Measurements from ENCODE around the gene TBCA. TPM values are rescaled to one million over a fixed set of nuclear protein-coding genes. Genes with fewer than 3 reads are reported as not detected.
A peak's percentile ranks its signal among the peaks of the same experiment; 100 is the strongest.

Gene TBCA, protein sequence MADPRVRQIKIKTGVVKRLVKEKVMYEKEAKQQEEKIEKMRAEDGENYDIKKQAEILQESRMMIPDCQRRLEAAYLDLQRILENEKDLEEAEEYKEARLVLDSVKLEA
- total RNA-seq: 100 to 1,000 TPM; 156 to 178 TPM

DNA sequence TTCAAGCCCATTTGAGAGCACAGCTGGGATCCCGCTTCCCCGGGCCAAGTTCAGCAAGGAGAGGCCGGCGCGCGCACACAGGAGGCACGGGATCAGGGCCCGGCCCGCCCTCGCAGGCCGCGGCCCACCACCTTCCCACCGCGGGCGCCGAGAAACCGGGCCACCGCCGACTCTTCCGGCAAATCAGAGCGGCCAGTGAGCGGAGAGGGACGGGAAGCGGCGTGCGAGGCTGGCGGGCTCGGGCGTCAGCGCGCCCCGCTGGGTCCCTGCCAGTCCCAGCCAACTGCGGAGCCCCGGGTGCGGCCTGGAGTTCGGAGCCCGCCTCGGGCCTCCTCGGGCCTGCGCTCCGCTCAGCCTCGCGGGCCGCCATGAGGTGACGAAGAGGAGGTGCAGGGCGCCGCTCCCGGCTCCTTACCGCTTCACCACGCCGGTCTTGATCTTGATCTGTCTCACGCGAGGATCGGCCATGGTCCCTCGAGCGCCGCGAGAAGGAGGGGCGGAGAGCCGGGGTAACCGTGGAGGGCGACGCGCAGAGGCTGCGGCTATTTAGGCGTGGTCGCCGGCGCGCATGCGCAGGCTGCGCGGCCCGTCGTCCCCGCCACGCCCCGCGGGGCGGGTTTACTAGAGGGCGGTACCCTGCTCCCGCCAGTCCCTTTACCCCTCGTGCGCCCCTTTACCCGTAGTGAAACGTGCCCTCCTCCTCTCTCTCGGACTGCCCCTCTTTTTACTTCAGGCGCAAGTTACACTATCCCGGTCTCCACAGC is at the start of gene TBCA:
TSS of gene TBCA (minus strand) at position 550 of the 764 bp plus-strand sequence. CDS start at position 468, 82 bp downstream.
- CTCF ChIA-PET: no interaction called here
- DNase-seq (peak; percentile 91), ATAC-seq (peak; percentile 88)
- Mint-ChIP-seq H3K27me3 (no peaks in the 10 kb centered on the region), H3K4me1 (peaks cover 56% of the 10 kb centered on the region), H3K27ac (peak within 1 kb of the TSS; percentile 95), H3K9me3 (ENCODE audit: low read depth) (no peaks in the 10 kb centered on the region), H3K4me3 (peak within 1 kb of the TSS; percentile 90), H3K36me3 (peaks cover 18% of the 10 kb centered on the region)

DNA sequence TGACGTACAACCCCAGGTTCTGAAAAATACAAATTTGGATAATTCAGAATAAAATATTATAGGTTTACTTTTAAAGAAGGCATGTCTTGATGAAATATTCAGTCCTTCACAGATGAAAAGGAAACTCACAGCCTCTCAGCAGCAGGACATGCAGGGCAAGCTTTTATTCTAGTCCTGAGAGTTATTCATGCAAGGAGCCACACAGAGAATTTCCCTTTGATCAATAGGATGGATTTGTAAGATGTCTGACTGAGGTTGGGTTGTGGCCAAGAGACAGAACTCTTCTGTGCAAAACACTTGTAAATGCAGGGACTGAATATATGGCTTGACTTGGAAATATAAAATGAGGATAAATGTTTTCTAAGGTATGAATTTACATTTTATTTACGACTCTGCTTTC is 48.8 kb upstream of the TBCA start:
- Mint-ChIP-seq H3K27me3 (peaks cover 35% of the 10 kb centered on the region), H3K9me3 (ENCODE audit: low read depth) (no peaks in the 10 kb centered on the region), H3K4me1 (no peaks in the 10 kb centered on the region), H3K27ac (no peak overlapping the region), H3K36me3 (no peaks in the 10 kb centered on the region), H3K4me3 (no peak overlapping the region)
- DNase-seq: no peak
- ATAC-seq: no peak
- CTCF ChIA-PET: no interaction called here

DNA sequence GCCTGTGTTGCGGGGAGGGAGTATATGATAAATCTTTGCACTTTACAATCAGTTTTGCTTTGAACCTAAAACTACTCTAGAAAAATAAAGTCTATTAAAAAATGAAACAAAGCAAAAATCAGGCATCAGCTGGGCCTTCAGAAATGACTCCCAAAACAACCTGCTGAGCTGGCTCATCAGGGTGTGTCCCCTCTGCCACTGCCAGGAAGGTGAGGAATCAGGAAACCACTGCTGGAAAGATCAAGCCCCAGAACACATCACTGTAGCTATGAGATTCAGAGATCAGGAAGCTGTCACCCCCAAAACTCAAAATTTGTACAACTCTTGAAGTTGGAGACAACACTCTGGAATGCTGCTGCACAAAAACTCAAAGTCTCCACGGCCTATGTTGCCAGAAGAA is 40.5 kb upstream of the TBCA start:
- Mint-ChIP-seq H3K36me3 (no peaks in the 10 kb centered on the region), H3K27me3 (no peaks in the 10 kb centered on the region)

DNA sequence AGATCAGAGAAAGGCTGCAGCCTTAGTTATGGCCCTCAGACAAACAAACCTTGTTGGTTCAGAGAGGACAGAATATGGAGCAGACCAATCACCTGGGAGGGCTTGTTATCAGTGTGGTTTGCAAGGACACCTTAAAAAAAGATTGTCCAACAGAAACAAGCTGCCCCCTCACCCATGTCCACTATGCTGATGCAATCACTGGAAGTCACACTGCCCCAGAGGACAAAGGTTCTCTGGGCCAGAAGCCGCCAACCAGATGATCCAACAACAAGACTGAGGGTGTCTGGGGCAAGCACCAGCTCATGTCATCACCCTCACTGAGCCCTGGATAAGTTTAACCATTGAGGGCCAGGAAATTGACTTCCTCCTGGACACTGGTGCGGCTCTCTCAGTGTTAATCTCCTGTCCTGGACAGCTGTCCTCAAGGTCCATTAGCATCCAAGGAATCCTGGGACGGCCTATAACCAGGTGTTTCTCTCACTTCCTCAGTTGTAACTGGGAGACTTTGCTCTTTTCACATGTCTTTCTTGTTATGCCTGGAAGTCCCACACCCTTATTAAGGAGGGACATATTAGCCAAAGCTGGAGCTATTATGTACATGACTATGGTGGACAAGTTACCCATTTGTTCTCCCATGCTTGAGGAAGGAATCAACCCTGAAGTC is 36.9 kb upstream of the TBCA start:
- peaks cover 4% of the 10 kb centered on the region for H3K9me3 Mint-ChIP-seq (ENCODE audit: low read depth)
- no peaks in the 10 kb centered on the region for H3K4me1 Mint-ChIP-seq
- no peak overlapping the region for H3K4me3 Mint-ChIP-seq
- ATAC-seq: no peak
- no peaks in the 10 kb centered on the region for H3K27me3 Mint-ChIP-seq
- CTCF ChIA-PET: interaction anchor here (0.6 kb wide), 1 partner anchor 18 kb away, joined by 3 read pairs; no protein-coding TSS in a partner anchor
- H3K27ac Mint-ChIP-seq: no peak overlapping the region
- DNase-seq: no peak
- peaks cover 4% of the 10 kb centered on the region for H3K36me3 Mint-ChIP-seq

More for the DNA sequence above, 40.5 kb upstream of the TBCA start:
- H3K4me3 Mint-ChIP-seq: no peak overlapping the region
- no peak overlapping the region for H3K27ac Mint-ChIP-seq
- ATAC-seq: no peak
- CTCF ChIA-PET: interaction anchor here (1.3 kb wide), 1 partner anchor 16 kb away, joined by 4 read pairs; no protein-coding TSS in a partner anchor
- no peak for DNase-seq
- no peaks in the 10 kb centered on the region for H3K4me1 Mint-ChIP-seq
- no peaks in the 10 kb centered on the region for H3K9me3 Mint-ChIP-seq (ENCODE audit: low read depth)

DNA sequence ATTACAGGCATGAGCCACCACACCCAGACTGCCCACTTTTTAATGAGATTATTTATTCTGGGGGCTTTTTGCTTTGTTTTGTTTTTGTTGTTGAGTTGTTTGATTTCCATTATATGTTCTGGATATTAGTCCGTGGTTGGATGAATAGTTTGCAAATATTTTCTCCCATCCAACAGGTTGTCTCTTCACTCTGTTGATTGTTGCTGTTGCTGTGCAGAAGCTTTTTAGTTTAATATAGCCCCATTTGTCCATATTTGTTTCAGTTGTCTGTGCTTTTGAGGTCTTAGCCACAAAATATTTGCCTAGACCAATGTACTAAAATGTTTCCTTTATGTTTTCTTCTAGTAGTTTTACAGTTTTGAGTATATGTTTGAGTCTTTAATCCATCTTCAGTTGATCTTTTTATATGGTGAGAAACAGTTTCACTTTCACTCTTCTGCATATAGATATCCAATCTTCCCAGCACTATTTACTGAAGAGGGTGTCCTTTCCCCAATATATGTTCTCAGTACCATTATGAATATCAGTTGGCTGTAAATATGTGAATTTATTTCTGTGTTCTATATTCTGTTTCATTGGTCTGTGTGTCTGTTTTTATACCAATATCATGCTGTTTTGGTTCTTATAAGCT is 30.2 kb upstream of the TBCA start:
- Mint-ChIP-seq H3K36me3 (peaks cover 10% of the 10 kb centered on the region), H3K4me1 (peaks cover 14% of the 10 kb centered on the region), H3K4me3 (peak overlapping the region; percentile 67), H3K27me3 (peaks cover 2% of the 10 kb centered on the region), H3K27ac (peak overlapping the region; percentile 84), H3K9me3 (ENCODE audit: low read depth) (peaks cover 10% of the 10 kb centered on the region)
- peak; percentile 72 for ATAC-seq
- DNase-seq: no peak
- CTCF ChIA-PET: no interaction called here

DNA sequence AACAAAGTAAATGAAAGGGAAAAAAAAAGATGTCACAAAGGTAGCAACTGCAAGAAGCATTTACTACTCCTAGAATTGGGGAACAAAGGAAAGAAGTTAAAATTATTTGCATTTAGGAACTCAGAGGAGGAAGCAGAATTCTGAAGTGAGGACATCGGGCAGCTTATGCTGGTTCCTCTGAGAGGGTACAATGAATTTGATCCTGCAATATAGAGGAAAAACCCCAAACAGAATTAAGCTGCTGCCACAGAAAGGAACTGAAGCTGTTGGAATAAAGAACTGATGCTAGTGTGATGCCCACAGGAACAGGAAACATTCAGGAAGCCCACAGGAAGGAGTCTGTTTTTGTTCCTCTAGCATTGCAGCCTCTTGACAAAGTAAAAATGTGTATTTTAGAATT is 22.3 kb upstream of the TBCA start:
- no peak for DNase-seq
- peaks cover 6% of the 10 kb centered on the region for H3K4me1 Mint-ChIP-seq
- H3K36me3 Mint-ChIP-seq: peaks cover 4% of the 10 kb centered on the region
- no peak overlapping the region for H3K27ac Mint-ChIP-seq
- ATAC-seq: no peak
- H3K27me3 Mint-ChIP-seq: peaks cover 58% of the 10 kb centered on the region
- CTCF ChIA-PET: no interaction called here
- H3K4me3 Mint-ChIP-seq: no peak overlapping the region
- H3K9me3 Mint-ChIP-seq (ENCODE audit: low read depth): peaks cover 17% of the 10 kb centered on the region

DNA sequence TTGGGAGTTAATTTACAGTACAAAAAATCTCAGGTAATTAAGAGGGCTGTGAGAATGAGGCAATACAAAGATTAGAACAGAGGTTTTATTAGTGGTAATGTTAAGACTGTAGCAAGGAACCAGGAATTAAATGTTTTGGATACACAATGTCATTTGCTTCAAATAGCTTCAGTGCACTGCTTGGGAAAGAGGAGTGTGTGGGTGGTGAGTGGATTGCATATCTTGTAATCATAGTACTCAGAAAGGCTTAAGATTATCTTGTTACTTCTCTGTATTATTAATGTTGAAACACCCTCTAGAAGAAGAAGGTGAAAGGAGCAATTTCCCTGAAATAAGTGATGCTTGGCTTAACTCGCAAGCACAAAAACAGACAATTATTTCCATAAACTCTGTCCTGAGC is 21.0 kb upstream of the TBCA start:
- Mint-ChIP-seq H3K4me3 (no peak overlapping the region), H3K27ac (no peak overlapping the region), H3K9me3 (ENCODE audit: low read depth) (peaks cover 15% of the 10 kb centered on the region), H3K4me1 (peaks cover 6% of the 10 kb centered on the region), H3K36me3 (peaks cover 4% of the 10 kb centered on the region), H3K27me3 (peaks cover 60% of the 10 kb centered on the region)
- DNase-seq (no peak), ATAC-seq (no peak)
- CTCF ChIA-PET: interaction anchor here (0.6 kb wide), 1 partner anchor 375 kb away, joined by 3 read pairs; no protein-coding TSS in a partner anchor

DNA sequence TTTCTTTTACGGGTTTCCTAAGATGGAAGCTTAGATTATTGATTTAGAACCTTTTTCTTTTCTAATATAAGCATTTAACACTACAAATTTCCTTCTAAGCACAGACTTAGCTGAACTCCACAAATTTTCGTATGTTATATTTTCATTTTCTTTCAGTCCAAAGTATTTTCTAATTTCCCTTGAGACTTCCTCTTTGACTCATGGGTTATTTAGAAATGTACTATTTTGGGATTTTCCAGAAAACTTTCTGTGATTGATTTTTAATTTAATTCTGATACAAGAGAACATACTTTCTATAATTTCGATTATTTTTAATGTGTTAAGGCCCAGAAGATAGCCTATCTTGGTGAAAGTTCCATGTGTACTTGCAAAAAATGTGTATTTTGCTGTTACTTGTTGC is 19.7 kb upstream of the TBCA start:
- Mint-ChIP-seq H3K4me3 (no peak overlapping the region), H3K27me3 (peaks cover 62% of the 10 kb centered on the region), H3K27ac (no peak overlapping the region), H3K4me1 (peaks cover 6% of the 10 kb centered on the region), H3K36me3 (peaks cover 4% of the 10 kb centered on the region), H3K9me3 (ENCODE audit: low read depth) (peaks cover 9% of the 10 kb centered on the region)
- ATAC-seq (no peak), DNase-seq (no peak)
- CTCF ChIA-PET: no interaction called here

DNA sequence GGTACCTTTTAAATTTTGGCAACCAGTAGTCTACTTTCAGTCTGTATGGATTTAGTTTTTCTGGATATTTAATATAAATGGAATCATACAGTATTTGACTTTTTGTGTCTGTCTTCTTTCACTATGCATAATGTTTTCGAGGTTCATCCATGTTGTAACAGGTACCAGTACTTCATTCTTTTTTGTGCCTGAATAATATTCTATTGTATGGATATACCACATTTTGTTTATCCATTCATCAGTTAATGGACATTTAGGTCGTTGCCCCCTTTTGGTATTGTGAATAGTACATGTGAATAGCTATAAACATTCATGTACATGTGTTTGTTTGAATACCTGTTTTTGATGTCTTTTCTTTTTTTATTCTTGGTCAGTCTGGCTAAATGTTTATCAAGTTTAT is 19.1 kb upstream of the TBCA start:
- Mint-ChIP-seq H3K27ac (no peak overlapping the region), H3K9me3 (ENCODE audit: low read depth) (peaks cover 7% of the 10 kb centered on the region), H3K27me3 (peaks cover 60% of the 10 kb centered on the region), H3K4me3 (no peak overlapping the region), H3K36me3 (peaks cover 2% of the 10 kb centered on the region), H3K4me1 (peaks cover 6% of the 10 kb centered on the region)
- no peak for DNase-seq
- CTCF ChIA-PET: no interaction called here
- no peak for ATAC-seq

DNA sequence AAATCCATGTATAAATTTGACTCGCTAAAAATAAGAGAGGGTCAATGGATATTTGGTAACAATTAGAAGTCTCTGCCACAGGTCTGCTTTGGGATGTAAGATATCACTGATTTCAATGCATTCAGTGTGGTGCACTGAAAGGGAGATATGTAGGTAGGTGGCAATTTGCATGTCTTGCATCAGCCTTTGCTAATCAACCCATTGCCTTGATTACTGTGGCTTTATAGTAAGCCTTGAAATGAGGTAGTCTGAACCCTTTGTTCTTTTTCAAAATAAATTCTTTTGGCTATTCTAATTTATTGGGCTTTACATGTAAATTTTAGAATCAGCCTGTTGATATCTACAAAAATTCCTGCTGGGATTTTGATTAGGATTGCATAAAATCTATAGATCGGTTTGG is 15.8 kb upstream of the TBCA start:
- CTCF ChIA-PET: interaction anchor here (0.8 kb wide), 1 partner anchor 56 kb away, joined by 3 read pairs; no protein-coding TSS in a partner anchor
- H3K9me3 Mint-ChIP-seq (ENCODE audit: low read depth): peaks cover 4% of the 10 kb centered on the region
- no peaks in the 10 kb centered on the region for H3K36me3 Mint-ChIP-seq
- no peak overlapping the region for H3K27ac Mint-ChIP-seq
- H3K27me3 Mint-ChIP-seq: peaks cover 33% of the 10 kb centered on the region
- H3K4me1 Mint-ChIP-seq: no peaks in the 10 kb centered on the region
- no peak overlapping the region for H3K4me3 Mint-ChIP-seq
- ATAC-seq: no peak
- DNase-seq: no peak

DNA sequence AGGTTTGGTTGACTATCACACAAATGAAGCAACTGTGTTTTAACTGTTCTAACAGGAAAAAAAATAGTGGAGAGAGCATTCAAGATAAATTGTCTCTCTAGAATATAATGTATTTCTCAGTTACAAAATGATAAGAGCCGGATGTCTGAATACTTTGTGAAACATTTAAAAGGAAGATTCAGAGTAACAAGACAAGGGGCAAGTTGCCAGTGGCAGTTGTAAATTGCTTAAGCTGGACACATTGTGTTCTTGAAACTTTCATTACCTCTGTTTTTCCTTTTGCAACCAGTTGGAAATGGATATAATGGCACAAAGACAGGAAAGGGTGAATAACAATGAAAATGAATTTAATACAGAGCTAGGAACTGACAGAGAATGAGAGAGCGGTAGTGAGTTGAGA is 15.2 kb upstream of the TBCA start:
- CTCF ChIA-PET: interaction anchor here (0.8 kb wide), 1 partner anchor 55 kb away, joined by 3 read pairs; no protein-coding TSS in a partner anchor

DNA sequence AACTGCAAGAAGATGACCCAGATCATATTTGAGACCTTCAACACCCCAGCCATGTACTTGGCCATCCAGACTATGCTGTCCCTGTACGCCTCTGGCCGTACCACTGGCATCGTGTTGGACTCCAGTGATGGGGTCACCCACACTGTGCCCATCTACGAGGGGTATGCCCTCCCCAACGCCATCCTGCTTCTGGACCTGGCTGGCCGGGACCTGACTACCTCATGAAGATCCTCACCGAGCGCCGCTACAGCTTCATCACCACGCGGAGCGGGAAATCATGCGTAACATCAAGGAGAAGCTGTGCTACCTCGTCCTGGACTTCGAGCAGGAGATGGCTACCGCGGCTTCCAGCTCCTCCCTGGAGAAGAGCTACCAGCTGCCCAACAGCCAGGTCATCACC is 9.1 kb upstream of the TBCA start:
- peaks cover 2% of the 10 kb centered on the region for H3K27me3 Mint-ChIP-seq
- H3K4me1 Mint-ChIP-seq: no peaks in the 10 kb centered on the region
- no peaks in the 10 kb centered on the region for H3K9me3 Mint-ChIP-seq (ENCODE audit: low read depth)
- H3K27ac Mint-ChIP-seq: no peak overlapping the region
- CTCF ChIA-PET: no interaction called here
- DNase-seq: no peak
- no peak for ATAC-seq
- no peak overlapping the region for H3K4me3 Mint-ChIP-seq
- no peaks in the 10 kb centered on the region for H3K36me3 Mint-ChIP-seq

More for the DNA sequence above, 15.2 kb upstream of the TBCA start:
- Mint-ChIP-seq H3K27ac (no peak overlapping the region), H3K27me3 (peaks cover 28% of the 10 kb centered on the region), H3K4me3 (no peak overlapping the region), H3K4me1 (no peaks in the 10 kb centered on the region), H3K36me3 (no peaks in the 10 kb centered on the region), H3K9me3 (ENCODE audit: low read depth) (peaks cover 4% of the 10 kb centered on the region)
- no peak for ATAC-seq
- DNase-seq: no peak

DNA sequence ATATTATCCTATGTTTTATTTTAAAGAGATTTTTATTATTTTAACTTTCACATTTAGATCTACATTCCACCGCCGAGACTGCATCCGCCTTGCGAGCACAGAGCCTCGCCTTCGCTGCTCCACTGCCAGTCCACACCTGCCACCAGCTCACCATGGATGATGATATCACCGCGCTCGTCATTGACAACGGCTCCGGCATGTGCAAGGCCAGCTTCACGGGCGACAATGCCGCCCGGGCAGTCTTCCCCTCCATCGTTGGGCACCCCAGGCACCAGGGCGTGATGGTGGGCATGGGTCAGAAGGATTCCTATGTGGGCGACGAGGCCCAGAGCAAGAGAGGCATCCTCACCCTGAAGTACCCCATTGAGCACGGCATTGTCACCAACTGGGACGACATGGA is 8.6 kb upstream of the TBCA start:
- H3K27me3 Mint-ChIP-seq: no peaks in the 10 kb centered on the region
- no peak overlapping the region for H3K27ac Mint-ChIP-seq
- no peaks in the 10 kb centered on the region for H3K4me1 Mint-ChIP-seq
- no peaks in the 10 kb centered on the region for H3K36me3 Mint-ChIP-seq
- no peaks in the 10 kb centered on the region for H3K9me3 Mint-ChIP-seq (ENCODE audit: low read depth)
- CTCF ChIA-PET: interaction anchor here (1.4 kb wide), 1 partner anchor 16 kb away, joined by 3 read pairs; no protein-coding TSS in a partner anchor
- DNase-seq: no peak
- H3K4me3 Mint-ChIP-seq: no peak overlapping the region
- no peak for ATAC-seq
